Measurements from ENCODE around the gene RASAL3. TPM values are rescaled to one million over a fixed set of nuclear protein-coding genes. Genes with fewer than 3 reads are reported as not detected.
"Not testable (repeated sequence)": the region's sequence is repeated elsewhere in the genome, so short reads cannot be mapped to it uniquely, and the experiment has no call there.

Gene RASAL3
- total RNA-seq, 1 experiment from 2014 or later, result 0.57 TPM

DNA sequence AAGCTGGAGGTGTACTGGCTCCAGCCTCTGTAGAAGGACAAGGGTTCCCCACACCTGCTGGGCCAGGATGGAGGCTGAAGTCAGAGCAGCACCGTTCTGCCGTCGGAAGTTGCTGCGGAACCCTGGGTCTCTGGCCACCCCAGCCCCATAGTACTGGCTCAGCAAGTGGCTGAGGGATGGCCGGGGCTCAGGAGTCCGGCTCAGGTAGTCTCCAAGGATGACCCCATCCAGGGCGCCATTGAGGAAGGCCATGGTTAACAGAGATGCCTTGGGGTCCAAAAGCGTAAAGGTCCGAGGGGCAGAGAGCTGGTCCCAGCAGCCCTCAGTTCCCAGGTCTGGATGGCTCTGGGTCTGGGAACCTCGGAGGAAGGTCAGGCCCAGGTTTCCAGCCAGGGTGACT is 11.3 kb upstream of the RASAL3 start:
- Histone ChIP-seq H3K27me3 (ENCODE audit: insufficient read depth, low read length) (no peaks in the 10 kb centered on the region), H3K9me3 (ENCODE audit: control insufficient read depth in 1 of 2, insufficient read depth in 1 of 2, low read depth in 1 of 2, low read length in 2 of 2) (no peaks in the 10 kb centered on the region), H3K36me3 (ENCODE audit: control insufficient read depth in 1 of 2, insufficient read depth in 2 of 2, low read length in 2 of 2) (no peaks in the 10 kb centered on the region), H3K4me3 (replicated peaks in 1 of 2; ENCODE audit: low read depth in 1 of 2, low read length in 2 of 2) (no peak overlapping the region), H3K4me2 (ENCODE audit: low read length) (no peak overlapping the region), H3K4me1 (ENCODE audit: control insufficient read depth in 1 of 2, insufficient read depth in 2 of 2, low read length in 2 of 2) (no peaks in the 10 kb centered on the region), H3K27ac (ENCODE audit: low read depth, low read length) (no peak overlapping the region), H3K9me2 (ENCODE audit: insufficient read depth) (no peaks in the 10 kb centered on the region), H4K20me1 (ENCODE audit: insufficient read depth) (no peaks in the 10 kb centered on the region), H2AFZ (ENCODE audit: low read depth, low read length, poor library complexity, severe bottlenecking) (no peak overlapping the region), H3K79me2 (ENCODE audit: insufficient read depth, low read length) (no peaks in the 10 kb centered on the region), H3K9ac (ENCODE audit: low read length) (no peak overlapping the region)
- ChIA-PET RAD21 (ENCODE audit: low non-redundant PET in 1 of 2, low total read pairs in 2 of 2, uncharacterized antibody in 2 of 2, unreplicated experiment in 2 of 2) (no interaction called here), POLR2A (no interaction called here), CTCF (no interaction called here)
- TF ChIP-seq CBX3 (IDR thresholded peaks at IDR 0.05; ENCODE audit: low read depth), result no peak
- TF ChIP-seq POLR2A (IDR thresholded peaks at IDR 0.05; ENCODE audit: borderline replicate concordance, extremely low read depth, insufficient read depth, insufficient read length), result no peak
- no peak for TF ChIP-seq EZH2 (IDR thresholded peaks at IDR 0.05)
- no peak for TF ChIP-seq ZNF274 (IDR thresholded peaks at IDR 0.05; ENCODE audit: low read depth, low read length)
- no peak for TF ChIP-seq SP1 (IDR thresholded peaks at IDR 0.05; ENCODE audit: low read depth)
- no TSS peak for BruUV-seq (replicated peaks)
- DNase-seq (ENCODE audit: low read depth, low spot score) (no peak), ATAC-seq (no peak)
- intact Hi-C loops (cut with micrococcal nuclease), result no loop called here

DNA sequence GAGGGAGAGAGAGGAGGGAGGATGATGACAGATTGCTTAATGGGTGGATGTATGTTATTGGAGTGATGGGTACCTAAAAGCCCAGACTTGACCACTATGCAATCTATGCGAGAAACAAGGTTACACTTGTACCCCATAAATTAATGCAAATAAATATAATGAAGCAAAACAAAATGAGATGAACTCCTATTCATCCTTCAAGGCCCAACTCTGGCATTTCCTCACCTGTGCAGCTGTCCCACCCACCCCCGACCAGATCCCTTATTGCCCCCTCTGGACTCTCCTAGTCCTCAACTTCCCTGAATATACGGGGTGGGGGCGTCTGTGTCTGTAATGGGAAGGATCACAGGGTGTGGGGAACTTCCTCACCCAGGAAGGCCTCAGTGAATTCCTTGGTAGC is 10.8 kb upstream of the RASAL3 start:
- ChIA-PET CTCF (no interaction called here), RAD21 (ENCODE audit: low non-redundant PET in 1 of 2, low total read pairs in 2 of 2, uncharacterized antibody in 2 of 2, unreplicated experiment in 2 of 2) (no interaction called here), POLR2A (no interaction called here)
- intact Hi-C loops (cut with micrococcal nuclease), result no loop called here
- TF ChIP-seq POLR2AphosphoS5 (IDR thresholded peaks at IDR 0.05; ENCODE audit: low read depth, low read length), result no peak
- TF ChIP-seq, protein P1, sequence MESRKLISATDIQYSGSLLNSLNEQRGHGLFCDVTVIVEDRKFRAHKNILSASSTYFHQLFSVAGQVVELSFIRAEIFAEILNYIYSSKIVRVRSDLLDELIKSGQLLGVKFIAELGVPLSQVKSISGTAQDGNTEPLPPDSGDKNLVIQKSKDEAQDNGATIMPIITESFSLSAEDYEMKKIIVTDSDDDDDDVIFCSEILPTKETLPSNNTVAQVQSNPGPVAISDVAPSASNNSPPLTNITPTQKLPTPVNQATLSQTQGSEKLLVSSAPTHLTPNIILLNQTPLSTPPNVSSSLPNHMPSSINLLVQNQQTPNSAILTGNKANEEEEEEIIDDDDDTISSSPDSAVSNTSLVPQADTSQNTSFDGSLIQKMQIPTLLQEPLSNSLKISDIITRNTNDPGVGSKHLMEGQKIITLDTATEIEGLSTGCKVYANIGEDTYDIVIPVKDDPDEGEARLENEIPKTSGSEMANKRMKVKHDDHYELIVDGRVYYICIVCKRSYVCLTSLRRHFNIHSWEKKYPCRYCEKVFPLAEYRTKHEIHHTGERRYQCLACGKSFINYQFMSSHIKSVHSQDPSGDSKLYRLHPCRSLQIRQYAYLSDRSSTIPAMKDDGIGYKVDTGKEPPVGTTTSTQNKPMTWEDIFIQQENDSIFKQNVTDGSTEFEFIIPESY (IDR thresholded peaks at IDR 0.05; ENCODE audit: extremely low read depth, insufficient replicate concordance, low read length), result no peak
- TF ChIP-seq, protein P2, sequence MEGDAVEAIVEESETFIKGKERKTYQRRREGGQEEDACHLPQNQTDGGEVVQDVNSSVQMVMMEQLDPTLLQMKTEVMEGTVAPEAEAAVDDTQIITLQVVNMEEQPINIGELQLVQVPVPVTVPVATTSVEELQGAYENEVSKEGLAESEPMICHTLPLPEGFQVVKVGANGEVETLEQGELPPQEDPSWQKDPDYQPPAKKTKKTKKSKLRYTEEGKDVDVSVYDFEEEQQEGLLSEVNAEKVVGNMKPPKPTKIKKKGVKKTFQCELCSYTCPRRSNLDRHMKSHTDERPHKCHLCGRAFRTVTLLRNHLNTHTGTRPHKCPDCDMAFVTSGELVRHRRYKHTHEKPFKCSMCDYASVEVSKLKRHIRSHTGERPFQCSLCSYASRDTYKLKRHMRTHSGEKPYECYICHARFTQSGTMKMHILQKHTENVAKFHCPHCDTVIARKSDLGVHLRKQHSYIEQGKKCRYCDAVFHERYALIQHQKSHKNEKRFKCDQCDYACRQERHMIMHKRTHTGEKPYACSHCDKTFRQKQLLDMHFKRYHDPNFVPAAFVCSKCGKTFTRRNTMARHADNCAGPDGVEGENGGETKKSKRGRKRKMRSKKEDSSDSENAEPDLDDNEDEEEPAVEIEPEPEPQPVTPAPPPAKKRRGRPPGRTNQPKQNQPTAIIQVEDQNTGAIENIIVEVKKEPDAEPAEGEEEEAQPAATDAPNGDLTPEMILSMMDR (IDR thresholded peaks at IDR 0.05 in 2 of 3, conservative IDR thresholded peaks at IDR 0.05 in 1 of 3; ENCODE audit: borderline replicate concordance in 1 of 3, insufficient read depth in 1 of 3, low read depth in 2 of 3, low read length in 2 of 3), result no peak
- no peak for TF ChIP-seq EZH2 (IDR thresholded peaks at IDR 0.05)
- no peak for TF ChIP-seq CBX3 (IDR thresholded peaks at IDR 0.05; ENCODE audit: low read depth)
- TF ChIP-seq, protein P3, sequence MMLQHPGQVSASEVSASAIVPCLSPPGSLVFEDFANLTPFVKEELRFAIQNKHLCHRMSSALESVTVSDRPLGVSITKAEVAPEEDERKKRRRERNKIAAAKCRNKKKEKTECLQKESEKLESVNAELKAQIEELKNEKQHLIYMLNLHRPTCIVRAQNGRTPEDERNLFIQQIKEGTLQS (IDR thresholded peaks at IDR 0.05), result no peak
- TF ChIP-seq YY1 (IDR thresholded peaks at IDR 0.05; ENCODE audit: extremely low read depth, insufficient replicate concordance, low read depth, low read length), result no peak
- no peak for TF ChIP-seq ZNF274 (IDR thresholded peaks at IDR 0.05; ENCODE audit: low read depth, low read length)
- Histone ChIP-seq H3K27ac (ENCODE audit: low read depth, low read length) (no peak overlapping the region), H3K9me3 (ENCODE audit: control insufficient read depth in 1 of 2, insufficient read depth in 1 of 2, low read depth in 1 of 2, low read length in 2 of 2) (no peaks in the 10 kb centered on the region), H3K36me3 (ENCODE audit: control insufficient read depth in 1 of 2, insufficient read depth in 2 of 2, low read length in 2 of 2) (no peaks in the 10 kb centered on the region), H3K9ac (ENCODE audit: low read length) (no peak overlapping the region), H4K20me1 (ENCODE audit: insufficient read depth) (no peaks in the 10 kb centered on the region), H3K4me1 (ENCODE audit: control insufficient read depth in 1 of 2, insufficient read depth in 2 of 2, low read length in 2 of 2) (no peaks in the 10 kb centered on the region), H3K27me3 (ENCODE audit: insufficient read depth, low read length) (no peaks in the 10 kb centered on the region), H3K79me2 (ENCODE audit: insufficient read depth, low read length) (no peaks in the 10 kb centered on the region), H3K9me2 (ENCODE audit: insufficient read depth) (no peaks in the 10 kb centered on the region), H2AFZ (ENCODE audit: low read depth, low read length, poor library complexity, severe bottlenecking) (no peak overlapping the region), H3K4me2 (ENCODE audit: low read length) (no peak overlapping the region), H3K4me3 (replicated peaks in 1 of 2; ENCODE audit: low read depth in 1 of 2, low read length in 2 of 2) (no peak overlapping the region)
- DNase-seq (ENCODE audit: low read depth, low spot score) (no peak), ATAC-seq (no peak)
- BruUV-seq (replicated peaks), result no TSS peak

DNA sequence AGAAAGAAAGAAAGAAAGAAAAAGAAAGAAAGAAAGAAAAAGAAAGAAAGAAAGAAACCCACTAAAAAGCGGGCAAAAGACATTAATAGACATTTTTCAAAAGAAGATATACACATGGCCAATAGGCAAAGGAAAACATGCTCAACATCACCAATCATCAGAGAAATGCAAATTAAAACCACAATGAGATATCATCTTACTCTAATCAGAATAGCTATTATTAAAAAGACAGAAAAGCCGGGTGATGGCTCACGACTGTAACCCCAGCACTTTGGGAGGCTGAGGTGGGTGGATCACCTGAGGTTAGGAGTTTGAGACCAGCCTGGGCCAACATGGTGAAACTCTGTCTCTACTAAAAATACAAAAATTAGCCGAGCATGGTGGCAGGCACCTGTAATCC is 9.5 kb upstream of the RASAL3 start:
- H3K36me3 ChIP-seq (ENCODE audit: control insufficient read depth in 1 of 2, insufficient read depth in 2 of 2, low read length in 2 of 2); ATAC-seq; H3K79me2 ChIP-seq (ENCODE audit: insufficient read depth, low read length); H3K27me3 ChIP-seq (ENCODE audit: insufficient read depth, low read length); H3K4me2 ChIP-seq (ENCODE audit: low read length); H3K4me3 ChIP-seq (replicated peaks in 1 of 2; ENCODE audit: low read depth in 1 of 2, low read length in 2 of 2); RAD21 ChIA-PET (ENCODE audit: low non-redundant PET in 1 of 2, low total read pairs in 2 of 2, uncharacterized antibody in 2 of 2, unreplicated experiment in 2 of 2); H3K9me2 ChIP-seq (ENCODE audit: insufficient read depth); H3K9ac ChIP-seq (ENCODE audit: low read length); H3K4me1 ChIP-seq (ENCODE audit: control insufficient read depth in 1 of 2, insufficient read depth in 2 of 2, low read length in 2 of 2); H3K27ac ChIP-seq (ENCODE audit: low read depth, low read length); intact Hi-C loops (cut with micrococcal nuclease); POLR2A ChIA-PET; BruUV-seq (replicated peaks); H4K20me1 ChIP-seq (ENCODE audit: insufficient read depth); H2AFZ ChIP-seq (ENCODE audit: low read depth, low read length, poor library complexity, severe bottlenecking); H3K9me3 ChIP-seq (ENCODE audit: control insufficient read depth in 1 of 2, insufficient read depth in 1 of 2, low read depth in 1 of 2, low read length in 2 of 2); DNase-seq (ENCODE audit: low read depth, low spot score): not testable (repeated sequence)
- CTCF ChIA-PET, result interaction anchor here (0.8 kb wide), 1 partner anchor 20 kb away, joined by 3 read pairs; no protein-coding TSS in a partner anchor
